HAP-1 (cell line): ENCODE measurements around the gene GALNT18.

Experiments
- DNase-seq, 2 experiments: peaks; one replicate each; pipeline ENCODE4 v3.0.0-alpha.2; 2016 to 2020; ENCODE audit warnings: low spot score in 2 of 2
- H3K27me3 ChIP-seq: fragments of 250-450 bp; sonication (Bioruptor Pico); 2 replicates; pipeline ENCODE4 v1.5.1; 2020; ENCODE audit warnings: low read depth, mild to moderate bottlenecking, moderate library complexity
- H3K36me3 ChIP-seq: fragments of 250-450 bp; sonication (Bioruptor Pico); replicated peaks from 2 replicates; pipeline ENCODE4 v1.5.1; 2020; ENCODE audit warnings: mild to moderate bottlenecking
- H3K4me1 ChIP-seq: fragments of 250-450 bp; sonication (Bioruptor Pico); 2 replicates; pipeline ENCODE4 v1.5.1; 2020; ENCODE audit warnings: mild to moderate bottlenecking
- H3K4me3 ChIP-seq: fragments of 250-450 bp; sonication (Bioruptor Pico); 2 replicates; pipeline ENCODE4 v1.5.1; 2020; ENCODE audit warnings: mild to moderate bottlenecking, moderate library complexity
- H3K9me3 ChIP-seq: fragments of 250-450 bp; sonication (Bioruptor Pico); 2 replicates; pipeline ENCODE4 v1.5.1; 2020; ENCODE audit warnings: mild to moderate bottlenecking, moderate library complexity
- in situ Hi-C: fragments of 300-500 bp; cut with MboI; formaldehyde crosslinking; loops from 3 replicates; pipeline ENCODE4 v1.14.3; 2020; ENCODE audit warnings: low sequenced_read_pairs, inconsistent platforms, mixed read lengths

GALNT18 gene

DNA sequence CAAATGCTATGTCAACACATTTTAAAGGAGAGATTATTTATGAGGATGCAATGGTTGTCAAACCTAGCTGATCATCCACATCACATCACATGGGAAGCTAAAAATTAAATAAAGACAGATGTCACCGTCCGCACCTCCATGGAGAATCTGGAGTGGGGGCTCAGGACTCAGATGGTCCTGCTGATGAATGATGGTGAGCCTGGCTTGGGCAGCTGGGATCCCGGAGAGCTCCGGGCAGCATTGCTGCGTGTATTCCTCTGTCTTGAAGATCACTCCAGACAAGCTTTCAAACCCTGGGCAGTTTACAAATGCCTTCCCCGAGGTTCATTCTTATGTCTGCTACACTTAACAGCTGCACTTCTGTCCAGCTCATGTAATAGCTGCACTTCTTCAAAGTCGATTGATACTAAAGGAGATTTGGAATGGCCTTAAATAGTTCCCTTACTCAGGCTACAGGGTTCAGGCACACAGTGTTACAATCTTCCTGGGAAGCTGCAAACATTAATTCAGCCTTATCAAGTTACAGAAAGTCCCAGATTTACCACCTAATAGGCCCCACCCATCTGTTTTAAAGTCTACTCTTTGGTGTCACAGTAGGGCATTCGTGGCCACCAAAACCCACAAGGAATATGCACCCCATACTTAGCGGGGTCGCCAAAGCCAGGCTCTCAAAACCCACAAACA lies 234.0 kb downstream of the GALNT18 start:
- H3K9me3 ChIP-seq, result no peaks in the 10 kb centered on the region
- no peak overlapping the region for H3K4me3 ChIP-seq
- H3K27me3 ChIP-seq, result no peaks in the 10 kb centered on the region
- in situ Hi-C loops, result no loop called here
- peak in 1 of 2 experiments; percentile 30 for DNase-seq
- no peaks in the 10 kb centered on the region for H3K36me3 ChIP-seq
- H3K4me1 ChIP-seq, result peaks cover 9% of the 10 kb centered on the region

DNA sequence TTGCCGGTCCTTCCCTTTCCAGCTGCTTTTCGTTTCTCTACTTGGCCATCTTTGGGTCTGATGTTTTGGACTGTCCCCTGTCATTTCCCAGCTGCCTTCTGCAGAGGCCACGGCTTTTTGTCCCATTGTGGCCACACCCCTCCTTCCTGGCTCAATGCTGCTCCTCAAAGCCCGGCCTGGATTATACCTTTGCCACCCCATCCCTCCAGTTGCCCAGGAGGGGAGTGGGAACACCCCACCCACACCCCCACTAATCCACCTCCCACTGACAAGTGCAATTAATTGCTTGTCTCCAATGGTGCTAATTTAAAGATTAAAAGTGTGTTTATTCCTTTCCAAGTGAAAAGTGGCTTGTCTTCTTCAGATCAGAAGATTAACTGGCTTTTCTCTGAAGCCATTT lies 234.6 kb downstream of the GALNT18 start:
- Histone ChIP-seq H3K4me3 (no peak overlapping the region), H3K36me3 (no peaks in the 10 kb centered on the region), H3K4me1 (peaks cover 9% of the 10 kb centered on the region), H3K27me3 (no peaks in the 10 kb centered on the region), H3K9me3 (no peaks in the 10 kb centered on the region)
- DNase-seq, result peak; percentile 68
- in situ Hi-C loops, result no loop called here

DNA sequence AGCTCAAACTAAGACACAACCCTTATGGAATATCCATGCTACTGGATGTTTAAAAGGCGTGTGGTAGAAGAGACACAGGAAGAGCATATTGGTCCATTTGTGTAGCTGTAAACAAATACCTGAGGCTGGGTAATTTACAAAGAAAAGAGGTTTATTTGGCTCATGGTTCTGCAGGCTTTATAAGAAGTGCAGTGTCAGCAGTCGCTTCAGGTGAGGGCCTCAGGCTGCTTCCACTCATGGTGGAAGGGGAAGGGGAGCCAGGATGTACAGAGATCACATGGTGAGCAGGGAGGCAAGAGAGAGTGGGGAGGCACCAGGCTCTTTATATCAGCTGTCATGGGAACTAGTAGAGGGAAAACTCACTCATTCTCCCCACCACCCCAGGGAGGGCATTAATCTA lies 237.0 kb downstream of the GALNT18 start:
- DNase-seq, result no peak
- peaks cover 9% of the 10 kb centered on the region for H3K4me1 ChIP-seq
- no peaks in the 10 kb centered on the region for H3K9me3 ChIP-seq
- H3K4me3 ChIP-seq, result no peak overlapping the region
- H3K27me3 ChIP-seq, result no peaks in the 10 kb centered on the region
- in situ Hi-C loops, result no loop called here
- H3K36me3 ChIP-seq, result no peaks in the 10 kb centered on the region

DNA sequence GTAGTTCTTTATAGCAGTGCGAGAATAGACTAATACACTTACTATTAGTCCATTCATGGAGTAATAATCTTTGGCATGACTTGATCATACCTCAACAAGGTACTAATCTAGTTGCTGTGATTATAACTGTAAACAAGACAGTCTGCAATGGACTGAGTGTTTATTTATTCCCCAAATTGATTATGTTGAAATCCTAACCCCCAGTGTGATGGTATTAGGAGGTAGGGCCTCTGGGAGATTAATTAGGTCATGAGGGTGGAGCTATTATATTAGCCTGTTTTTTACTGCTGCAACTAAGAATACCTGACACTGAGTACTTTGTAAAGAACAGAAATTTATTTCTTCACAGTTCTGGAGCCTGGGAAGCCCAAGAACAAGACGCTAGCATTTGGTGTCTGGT lies 237.8 kb downstream of the GALNT18 start:
- Histone ChIP-seq H3K4me3 (no peak overlapping the region), H3K27me3 (no peaks in the 10 kb centered on the region)
- no peak for DNase-seq

DNA sequence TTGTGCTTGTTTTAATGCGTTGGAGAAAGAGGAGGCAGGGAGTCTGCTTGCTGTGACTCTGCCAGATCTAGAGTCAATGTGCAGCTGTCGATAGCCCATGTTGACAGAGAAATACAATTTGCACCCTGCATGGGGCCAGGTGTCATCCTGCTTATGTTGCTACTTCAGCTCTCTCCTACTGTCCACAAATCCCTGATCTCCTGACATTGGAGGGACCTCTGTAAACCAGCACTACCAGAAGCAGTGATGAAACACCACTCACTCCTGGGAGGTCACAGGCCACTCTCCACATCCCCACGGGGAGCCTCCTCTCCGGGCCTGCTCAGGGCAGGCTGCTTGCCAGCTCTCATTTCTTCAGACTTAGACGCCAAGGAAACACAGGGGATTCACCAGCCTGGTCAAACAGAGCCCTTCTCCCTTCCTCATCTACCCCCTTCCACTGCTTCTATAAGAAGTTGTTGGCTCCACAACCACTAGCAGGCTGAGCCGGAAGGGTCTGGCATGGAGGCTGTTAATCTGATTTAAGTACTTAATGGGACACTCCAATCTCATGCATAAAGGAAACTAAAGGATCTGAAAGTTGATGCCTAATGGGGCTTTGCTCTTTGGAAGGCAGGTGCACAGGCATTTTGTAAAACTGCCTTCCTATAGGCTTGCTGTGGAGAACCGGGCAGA lies 238.8 kb downstream of the GALNT18 start:
- in situ Hi-C loops, result no loop called here
- Histone ChIP-seq H3K9me3 (no peaks in the 10 kb centered on the region), H3K4me3 (no peak overlapping the region), H3K27me3 (no peaks in the 10 kb centered on the region), H3K4me1 (peaks cover 9% of the 10 kb centered on the region), H3K36me3 (no peaks in the 10 kb centered on the region)
- no peak for DNase-seq

More for the DNA sequence above, 237.8 kb downstream of the GALNT18 start:
- H3K36me3 ChIP-seq, result no peaks in the 10 kb centered on the region
- H3K4me1 ChIP-seq, result peaks cover 9% of the 10 kb centered on the region
- in situ Hi-C loops, result no loop called here
- H3K9me3 ChIP-seq, result no peaks in the 10 kb centered on the region

DNA sequence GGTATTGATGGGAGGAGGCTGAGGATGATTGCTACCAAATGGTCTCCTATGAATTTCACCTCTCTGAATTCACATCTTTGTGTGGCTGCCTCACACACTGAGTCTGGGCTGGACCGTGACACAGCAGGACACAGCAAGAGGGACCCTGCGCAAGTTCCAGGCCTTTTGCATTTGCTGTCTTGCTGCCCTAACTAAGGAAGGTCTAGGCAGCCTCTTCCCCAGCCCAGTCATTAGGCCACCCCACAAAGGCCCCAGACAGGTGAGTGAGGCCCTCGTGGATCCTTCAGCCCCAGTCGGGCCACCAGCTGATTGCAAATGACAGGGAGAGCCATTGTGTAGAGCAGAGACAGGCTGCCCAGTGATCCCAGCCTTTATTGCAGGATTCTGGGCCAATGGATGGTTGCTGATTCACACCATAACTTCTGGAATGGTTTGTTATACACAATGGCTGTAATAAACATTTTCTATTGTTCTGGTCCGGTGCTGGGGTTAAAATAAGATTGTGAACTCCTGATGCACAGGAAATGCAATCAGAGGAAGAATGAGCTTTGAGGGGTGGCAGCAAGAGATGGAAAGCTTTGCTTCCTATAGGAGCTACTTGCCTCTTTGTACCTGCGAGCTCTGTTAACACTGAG lies 240.2 kb downstream of the GALNT18 start:
- H3K27me3 ChIP-seq, result no peaks in the 10 kb centered on the region
- H3K36me3 ChIP-seq, result no peaks in the 10 kb centered on the region; the same call in 1 of the 2 replicates
- DNase-seq, result no peak
- peaks cover under 1% of the 10 kb centered on the region; the same call in 1 of the 2 replicates for H3K4me1 ChIP-seq
- H3K4me3 ChIP-seq, result no peak overlapping the region
- no peaks in the 10 kb centered on the region for H3K9me3 ChIP-seq
- in situ Hi-C loops, result no loop called here

DNA sequence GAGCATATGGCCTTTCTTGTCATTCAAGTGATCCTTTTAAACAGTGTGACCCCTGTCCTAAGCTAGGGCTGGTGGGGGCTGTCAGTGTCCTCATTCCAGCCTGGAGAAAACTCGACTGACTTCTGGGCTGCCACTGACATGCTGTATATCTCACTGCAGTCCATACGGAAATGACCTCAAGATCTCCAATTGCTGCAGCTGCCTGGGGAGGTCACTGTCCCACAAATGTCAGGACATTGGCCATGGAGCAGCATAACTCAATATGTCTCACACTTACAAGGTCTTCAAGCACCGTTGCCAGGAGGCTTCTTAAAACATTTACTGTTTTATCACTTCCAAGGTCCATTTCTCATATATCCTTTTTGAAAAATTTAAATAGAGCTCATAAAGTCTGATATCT lies 240.9 kb downstream of the GALNT18 start:
- H3K9me3 ChIP-seq, result no peaks in the 10 kb centered on the region
- H3K4me1 ChIP-seq, result no peaks in the 10 kb centered on the region
- in situ Hi-C loops, result no loop called here
- no peak for DNase-seq
- no peaks in the 10 kb centered on the region for H3K27me3 ChIP-seq
- H3K36me3 ChIP-seq, result no peaks in the 10 kb centered on the region; the same call in 1 of the 2 replicates
- H3K4me3 ChIP-seq, result no peak overlapping the region

DNA sequence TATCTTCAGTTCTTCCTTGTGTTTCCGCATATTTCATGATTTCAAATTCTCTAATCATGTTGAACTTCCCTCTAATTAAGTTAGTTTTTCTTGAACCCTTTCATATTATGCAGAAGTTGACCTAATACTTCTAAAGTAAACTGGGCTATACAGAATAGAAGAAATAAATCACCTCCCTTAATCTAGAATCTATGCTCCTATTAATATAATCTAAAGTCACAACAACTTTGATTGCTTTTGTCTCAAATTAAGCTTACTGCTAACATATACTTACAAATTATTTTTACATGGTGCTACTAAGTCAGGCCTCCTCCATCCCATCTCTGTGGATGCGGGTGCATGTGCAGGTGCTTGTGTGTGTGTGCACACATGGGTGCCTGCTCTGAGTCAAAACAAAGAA lies 241.5 kb downstream of the GALNT18 start:
- Histone ChIP-seq H3K9me3 (no peaks in the 10 kb centered on the region), H3K4me3 (no peak overlapping the region), H3K36me3 (no peaks in the 10 kb centered on the region; the same call in 1 of the 2 replicates), H3K27me3 (no peaks in the 10 kb centered on the region), H3K4me1 (no peaks in the 10 kb centered on the region)
- DNase-seq, result no peak
- in situ Hi-C loops, result no loop called here

DNA sequence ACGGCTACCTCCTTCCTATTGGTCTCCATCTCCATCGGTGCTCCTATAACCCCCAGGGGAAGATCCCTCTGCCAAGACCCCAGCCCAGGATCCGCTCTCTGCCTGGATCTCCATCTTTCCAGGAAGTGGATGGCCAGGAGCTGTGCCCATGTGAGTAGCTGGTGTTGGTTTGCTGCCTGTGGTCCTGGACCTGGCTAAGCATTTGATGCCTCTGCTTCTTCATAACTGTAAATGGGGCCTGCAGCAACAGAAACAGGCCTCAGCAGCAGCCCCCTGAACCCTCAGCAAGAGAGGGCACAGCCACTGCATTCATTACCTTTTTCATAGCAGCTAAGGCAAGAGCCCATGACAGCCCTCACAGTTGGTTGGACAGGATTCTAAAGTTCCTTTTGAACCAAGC lies 242.1 kb downstream of the GALNT18 start:
- Histone ChIP-seq H3K4me3 (no peak overlapping the region), H3K27me3 (no peaks in the 10 kb centered on the region), H3K4me1 (no peaks in the 10 kb centered on the region), H3K9me3 (no peaks in the 10 kb centered on the region), H3K36me3 (no peaks in the 10 kb centered on the region; the same call in 1 of the 2 replicates)
- in situ Hi-C loops, result no loop called here
- DNase-seq, result no peak

DNA sequence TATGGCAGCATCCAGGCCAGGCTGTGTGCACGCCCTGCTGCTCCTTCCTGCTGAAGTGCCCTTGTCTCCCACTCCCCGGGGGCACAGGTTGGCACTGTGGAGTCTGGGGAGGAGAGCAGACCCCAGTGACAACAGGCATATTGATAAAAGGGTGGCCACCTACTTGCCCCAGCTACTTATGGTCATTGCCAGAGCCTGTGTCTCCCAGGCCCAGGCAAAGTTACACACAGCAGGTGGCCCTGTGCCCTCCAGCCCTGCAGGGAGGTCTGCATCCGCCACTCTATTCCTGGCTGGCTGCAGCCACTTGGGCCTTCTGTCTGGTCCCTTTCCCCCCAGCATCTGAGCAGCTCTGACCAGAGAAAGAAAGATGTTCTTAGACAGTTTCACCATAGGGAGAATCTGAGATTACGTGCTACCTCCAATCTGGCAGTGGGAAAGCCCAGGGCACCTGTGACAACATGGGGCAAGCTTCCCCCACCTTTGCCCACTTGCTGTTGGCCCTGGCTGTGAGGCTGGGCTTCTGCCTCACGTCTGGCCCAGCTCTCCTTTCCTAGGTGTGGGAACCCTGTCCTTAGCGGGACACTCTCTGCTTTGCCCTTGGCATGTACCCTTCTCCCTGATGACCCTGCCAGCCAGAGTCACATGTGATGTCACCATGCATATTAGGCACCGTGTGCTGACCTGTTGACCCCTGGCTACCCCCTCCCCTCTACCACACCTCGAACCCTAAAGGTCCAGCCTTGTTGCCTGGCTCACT lies 243.4 kb downstream of the GALNT18 start:
- Histone ChIP-seq H3K36me3 (no peaks in the 10 kb centered on the region; the same call in 1 of the 2 replicates), H3K9me3 (no peaks in the 10 kb centered on the region), H3K4me1 (no peaks in the 10 kb centered on the region), H3K4me3 (no peak overlapping the region), H3K27me3 (no peaks in the 10 kb centered on the region)
- in situ Hi-C loops, result no loop called here
- DNase-seq, result no peak

DNA sequence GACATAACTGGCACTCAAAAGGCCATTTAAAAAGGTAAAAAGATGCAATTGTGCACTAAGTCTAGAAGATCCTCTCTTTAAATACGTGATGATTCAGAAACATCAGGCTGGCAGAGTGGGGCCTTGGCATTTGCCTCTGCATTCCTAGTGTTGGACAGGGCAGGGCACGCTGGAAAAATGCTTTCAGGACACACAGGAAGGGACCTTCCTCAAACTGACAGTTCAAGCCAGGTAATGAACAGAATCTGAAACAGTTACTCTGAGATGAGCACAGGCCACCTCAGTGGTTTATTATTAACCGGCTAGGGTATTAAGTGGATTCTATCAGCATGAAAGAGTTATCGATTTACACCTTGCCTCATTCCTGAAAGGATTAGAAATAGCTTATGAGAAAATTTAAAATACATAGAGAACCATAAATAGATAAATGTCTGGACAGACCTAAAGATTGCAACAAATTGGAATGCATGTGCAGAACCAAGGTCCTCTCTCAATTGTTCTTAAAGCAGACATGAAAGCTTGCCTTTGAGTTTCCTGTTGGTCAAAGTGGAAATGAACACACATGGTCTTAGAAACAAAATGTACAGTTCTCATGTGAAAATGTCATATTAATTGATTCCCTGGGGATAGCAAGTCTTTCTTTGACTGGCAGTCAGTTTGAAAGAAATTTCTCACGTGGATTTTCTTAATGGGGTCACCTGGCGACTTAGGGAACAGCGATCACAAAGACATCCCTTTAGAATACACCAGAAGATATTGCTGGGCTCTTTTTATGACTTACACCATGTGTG lies 247.3 kb downstream of the GALNT18 start:
- H3K4me1 ChIP-seq, result no peaks in the 10 kb centered on the region
- no peak overlapping the region for H3K4me3 ChIP-seq
- H3K36me3 ChIP-seq, result no peaks in the 10 kb centered on the region; the same call in none of the 2 replicates
- in situ Hi-C loops, result no loop called here
- no peaks in the 10 kb centered on the region for H3K27me3 ChIP-seq
- H3K9me3 ChIP-seq, result no peaks in the 10 kb centered on the region
- DNase-seq, result no peak

DNA sequence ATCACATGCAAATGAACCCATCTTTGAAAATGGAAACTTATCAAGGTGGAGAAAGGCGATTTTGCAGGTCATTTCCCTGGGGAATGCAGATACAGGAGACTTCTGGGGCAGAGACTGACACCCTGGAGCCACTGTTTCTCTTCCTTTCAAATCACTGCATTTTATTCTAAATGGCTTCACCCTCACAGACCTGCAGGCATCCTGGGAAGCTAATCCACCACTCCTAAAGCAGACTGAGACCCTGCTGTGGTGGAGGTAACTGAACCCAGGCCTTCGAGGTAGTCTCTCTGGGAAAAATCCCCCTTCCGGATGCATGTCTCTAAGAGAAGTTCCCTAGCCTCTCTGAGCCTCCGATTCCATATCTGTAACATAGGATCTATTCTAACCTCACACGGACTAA lies 247.9 kb downstream of the GALNT18 start:
- H3K36me3 ChIP-seq, result no peaks in the 10 kb centered on the region; the same call in none of the 2 replicates
- DNase-seq, result no peak
- in situ Hi-C loops, result no loop called here
- H3K4me1 ChIP-seq, result no peaks in the 10 kb centered on the region
- H3K4me3 ChIP-seq, result no peak overlapping the region
- no peaks in the 10 kb centered on the region for H3K27me3 ChIP-seq
- H3K9me3 ChIP-seq, result no peaks in the 10 kb centered on the region

DNA sequence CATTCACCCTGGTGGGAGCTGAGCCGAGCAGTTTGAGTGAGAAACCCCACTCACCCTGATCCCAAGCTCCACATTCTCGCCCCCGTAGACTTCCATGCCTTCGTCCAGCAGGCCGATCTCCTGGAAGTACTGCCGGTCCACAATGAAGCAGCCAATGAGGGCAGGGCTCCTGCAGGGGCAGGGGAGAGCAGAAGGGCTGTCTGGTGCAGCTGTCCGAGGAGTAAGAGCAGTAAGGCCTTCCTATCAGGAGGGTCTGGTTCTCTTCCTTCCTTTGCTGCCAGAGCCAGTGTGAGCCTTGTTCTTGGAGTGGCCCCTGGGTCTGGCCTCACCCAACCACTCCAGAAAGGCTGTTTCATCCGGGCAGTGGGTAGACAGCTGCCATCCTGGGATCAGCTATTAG lies 249.3 kb downstream of the GALNT18 start:
- no peaks in the 10 kb centered on the region; the same call in none of the 2 replicates for H3K36me3 ChIP-seq
- no peaks in the 10 kb centered on the region for H3K9me3 ChIP-seq
- H3K27me3 ChIP-seq, result no peaks in the 10 kb centered on the region
- no peak for DNase-seq
- no peak overlapping the region for H3K4me3 ChIP-seq
- H3K4me1 ChIP-seq, result no peaks in the 10 kb centered on the region
- in situ Hi-C loops, result no loop called here
